GM12892 (cell line): ENCODE data around the gene TOGARAM2.

Experiments used
- POLR2A ChIP-seq: IDR thresholded peaks from 2 replicates; pipeline ENCODE4 v1.6.1; 2011; ENCODE audit warnings: low read depth, low read length, control low read depth
- POLR2AphosphoS5 ChIP-seq: IDR thresholded peaks from 2 replicates; pipeline ENCODE4 v1.6.1; 2011; ENCODE audit warnings: low read depth, low read length, control low read depth
- TAF1 ChIP-seq: IDR thresholded peaks from 2 replicates; pipeline ENCODE4 v1.6.1; 2011; ENCODE audit warnings: low read depth, mild to moderate bottlenecking, control low read depth, low read length, borderline replicate concordance

DNA sequence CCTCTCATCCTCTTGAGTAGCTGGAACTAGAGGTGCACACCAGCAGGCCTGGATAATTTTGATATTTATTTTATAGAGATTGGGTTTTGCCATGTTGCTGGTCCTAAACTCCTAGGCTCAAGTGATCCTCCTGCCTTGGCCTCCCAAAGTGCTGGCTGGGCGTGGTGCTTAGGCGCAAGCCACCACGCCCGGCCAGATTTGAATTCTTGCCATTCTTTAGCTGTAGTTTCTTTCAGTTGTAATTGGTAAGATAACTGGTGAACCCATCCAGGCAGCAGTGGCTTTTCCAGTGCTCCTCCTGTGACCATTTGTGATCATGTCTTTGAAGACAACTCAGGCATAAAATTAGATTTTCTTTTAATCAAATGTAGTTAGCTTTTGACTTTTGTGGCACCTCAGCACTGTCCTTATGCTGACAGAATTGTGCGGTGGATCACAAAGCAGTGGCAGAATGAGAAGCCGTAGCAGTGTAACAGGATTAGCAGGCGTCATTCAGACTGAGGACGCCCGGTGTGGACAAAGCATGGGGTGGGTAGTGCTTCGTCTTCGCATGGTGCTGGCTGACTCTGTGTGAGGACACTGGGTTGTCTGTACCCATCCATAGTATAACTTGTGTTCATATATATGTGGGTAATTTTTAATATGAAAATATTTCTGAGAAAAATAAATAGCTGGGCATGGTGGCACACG, 30.0 kb upstream of the TOGARAM2 start:
- TF ChIP-seq POLR2A (no peak), TAF1 (no peak), POLR2AphosphoS5 (no peak)
